SIG-M5 treated with dmso at 0.1 percent for 504 hours (cell line): ENCODE data around the gene PLCG2.
A peak's percentile ranks its signal among the peaks of the same experiment; 100 is the strongest.

ENCODE experiments used
- DNase-seq: peaks from one replicate; lab custom pipeline; 2025; ENCODE audit not compliant: unreplicated experiment; lab: John Stamatoyannopoulos, UW

PLCG2 gene

GRCh38 chr16:81841722-81842121 lies 62.6 kb downstream of the PLCG2 start:
- no peak for DNase-seq

- no peak for DNase-seq
Measured at GRCh38 chr16:81842564-81843242, 63.6 kb downstream of the PLCG2 start.

GRCh38 chr16:81843243-81843582 lies 64.1 kb downstream of the PLCG2 start:
- DNase-seq, result no peak

- no peak for DNase-seq
Measured at GRCh38 chr16:81843683-81844082, 64.6 kb downstream of the PLCG2 start.

- no peak for DNase-seq
Measured at GRCh38 chr16:81846105-81846504, 67.0 kb downstream of the PLCG2 start.

GRCh38 chr16:81848306-81848853 lies 69.3 kb downstream of the PLCG2 start:
- no peak for DNase-seq

- no peak for DNase-seq
Measured at GRCh38 chr16:81850197-81850944, 71.3 kb downstream of the PLCG2 start.

- DNase-seq, result peak; percentile 6
Measured at GRCh38 chr16:81852347-81852746, 73.3 kb downstream of the PLCG2 start.

- no peak for DNase-seq
Measured at GRCh38 chr16:81855552-81856153, 76.6 kb downstream of the PLCG2 start.

- no peak for DNase-seq
Measured at GRCh38 chr16:81860287-81861266, 81.5 kb downstream of the PLCG2 start.

GRCh38 chr16:81861503-81861902 lies 82.4 kb downstream of the PLCG2 start:
- DNase-seq, result no peak

GRCh38 chr16:81861915-81862314 lies 82.8 kb downstream of the PLCG2 start:
- no peak for DNase-seq

- no peak for DNase-seq
Measured at GRCh38 chr16:81863630-81864352, 84.7 kb downstream of the PLCG2 start.

GRCh38 chr16:81864646-81865382 lies 85.7 kb downstream of the PLCG2 start:
- no peak for DNase-seq

GRCh38 chr16:81866820-81867440 lies 87.8 kb downstream of the PLCG2 start:
- DNase-seq, result no peak

- DNase-seq, result no peak
Measured at GRCh38 chr16:81868057-81868748, 89.1 kb downstream of the PLCG2 start.

- DNase-seq, result no peak
Measured at GRCh38 chr16:81869326-81869725, 90.2 kb downstream of the PLCG2 start.

- no peak for DNase-seq
Measured at GRCh38 chr16:81873206-81873605, 94.1 kb downstream of the PLCG2 start.
